ENCODE measurements around the gene CDK11A. TPM values are rescaled to one million over a fixed set of nuclear protein-coding genes. Genes with fewer than 3 reads are reported as not detected.
A peak's percentile ranks its signal among the peaks of the same experiment; 100 is the strongest.
"Not testable (repeated sequence)": the region's sequence is repeated elsewhere in the genome, so short reads cannot be mapped to it uniquely, and the experiment has no call there.

The CDK11A gene
- total and polyA plus RNA-seq, 5 experiments from 2014 or later: 14.2 to 173 (median 28.6) TPM

DNA sequence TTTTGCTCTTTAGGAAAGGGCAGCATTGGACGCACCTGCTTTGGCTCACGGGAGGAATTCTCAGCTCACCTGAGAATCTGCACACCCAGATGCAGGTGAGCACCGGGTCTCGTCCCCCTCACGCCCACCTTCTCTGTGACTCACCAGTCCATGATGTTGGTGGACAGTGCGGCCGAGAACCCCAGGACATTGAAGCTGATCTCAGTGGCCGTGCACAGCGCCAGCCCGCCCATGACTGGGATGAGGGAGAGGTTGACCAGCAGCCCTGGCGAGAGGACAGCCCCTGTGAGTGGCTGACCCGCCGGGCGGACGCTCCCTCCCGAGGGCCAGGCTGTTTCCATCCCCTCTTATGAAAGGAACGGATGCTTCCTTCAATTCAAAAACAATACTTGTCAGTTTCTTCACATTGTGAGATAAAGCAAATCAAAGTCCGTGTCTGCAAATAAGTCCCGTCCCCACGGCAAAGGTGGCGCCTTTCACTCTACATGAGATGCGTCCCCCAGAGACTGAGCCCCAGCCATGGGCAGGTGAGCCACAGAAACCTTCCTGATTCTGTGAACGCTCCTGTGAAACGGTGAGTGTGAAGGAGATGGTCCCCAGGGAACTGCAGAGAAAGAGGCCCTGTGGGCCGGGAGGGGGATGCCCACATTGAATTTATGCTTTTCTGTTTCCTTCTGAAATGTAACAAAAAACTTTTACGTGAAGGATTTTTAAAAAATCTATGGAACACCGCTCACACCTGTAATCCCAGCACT lies 52.6 kb downstream of the CDK11A start:
- no peaks in the 10 kb centered on the region for H3K9me3 Mint-ChIP-seq
- H3K36me3 Mint-ChIP-seq: peaks cover 0 to 59% (median 3%) of the 10 kb centered on the region in 3 donors
- H3K27ac Mint-ChIP-seq: peak overlapping the region in 3 of 10 donors; percentile 36 to 74 (median 51)
- DNase-seq (no peak), ATAC-seq (no peak)
- peaks cover 0 to 9% (median 3%) of the 10 kb centered on the region in 4 donors for H3K4me1 Mint-ChIP-seq
- POLR2A ChIA-PET: no interaction called here
- no peak overlapping the region for H3K4me3 Mint-ChIP-seq
- no peaks in the 10 kb centered on the region for H3K27me3 Mint-ChIP-seq

GRCh38 chr1:1670866-1671265 lies 53.3 kb downstream of the CDK11A start:
- Mint-ChIP-seq H3K4me3 (no peak overlapping the region), H3K36me3 (peaks cover 0 to 66% (median 3%) of the 10 kb centered on the region in 3 donors), H3K27ac (no peak overlapping the region), H3K9me3 (no peaks in the 10 kb centered on the region), H3K4me1 (peaks cover 0 to 9% (median 3%) of the 10 kb centered on the region in 4 donors), H3K27me3 (no peaks in the 10 kb centered on the region)
- POLR2A ChIA-PET: no interaction called here
- DNase-seq (no peak), ATAC-seq (no peak)

GRCh38 chr1:1669468-1670440 lies 54.4 kb downstream of the CDK11A start:
- ATAC-seq (no peak), DNase-seq (no peak)
- no peaks in the 10 kb centered on the region for H3K9me3 Mint-ChIP-seq
- POLR2A ChIA-PET: interaction anchor here (0.8 to 1.1 kb wide), 2 partner anchors 39 to 59 kb away, joined by 3 to 4 read pairs; no protein-coding TSS in a partner anchor
- H3K4me3 Mint-ChIP-seq: no peak overlapping the region
- H3K27me3 Mint-ChIP-seq: no peaks in the 10 kb centered on the region
- peak overlapping the region in 4 of 10 donors; percentile 19 to 73 (median 45) for H3K27ac Mint-ChIP-seq
- peaks cover 0 to 9% (median 3%) of the 10 kb centered on the region in 4 donors for H3K4me1 Mint-ChIP-seq
- H3K36me3 Mint-ChIP-seq: peaks cover 0 to 70% (median 3%) of the 10 kb centered on the region in 3 donors

- no peak overlapping the region for H3K4me3 Mint-ChIP-seq
- H3K27me3 Mint-ChIP-seq: no peaks in the 10 kb centered on the region
- peaks cover 0 to 9% (median 4%) of the 10 kb centered on the region in 4 donors for H3K4me1 Mint-ChIP-seq
- H3K27ac Mint-ChIP-seq: peak overlapping the region in 1 of 10 donors; percentile 33
- peaks cover 0 to 55% (median 3%) of the 10 kb centered on the region in 3 donors for H3K36me3 Mint-ChIP-seq
- no peak for ATAC-seq
- no peak for DNase-seq
- POLR2A ChIA-PET: interaction anchor here (0.5 kb wide), 1 partner anchor 153 kb away, joined by 5 read pairs; no protein-coding TSS in a partner anchor
- H3K9me3 Mint-ChIP-seq: no peaks in the 10 kb centered on the region
These were observed 57.6 kb downstream of the CDK11A start for GRCh38 chr1:1666526-1666925.

DNA sequence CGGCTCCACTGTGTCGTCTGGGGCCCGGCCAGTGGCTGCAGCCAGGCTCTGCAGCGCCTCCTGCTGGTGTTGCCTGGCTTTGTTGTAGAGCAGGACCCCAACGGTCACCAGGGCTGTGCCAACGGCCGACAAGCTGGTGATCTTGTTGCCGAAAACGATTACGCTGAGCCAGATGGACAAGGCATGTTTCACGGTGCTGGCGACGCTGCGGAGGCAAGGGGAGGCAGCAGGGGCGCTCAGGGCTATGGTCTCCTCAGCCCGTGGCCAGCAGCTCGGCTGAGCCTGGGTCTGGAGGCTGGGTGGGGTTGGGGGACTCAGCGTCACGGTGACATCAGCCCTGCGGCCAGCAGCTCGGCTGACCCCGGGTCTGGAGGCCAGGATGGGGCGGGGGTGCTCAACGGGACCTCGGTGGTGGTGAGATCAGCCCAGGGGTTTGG lies 58.3 kb downstream of the CDK11A start:
- no peaks in the 10 kb centered on the region for H3K27me3 Mint-ChIP-seq
- peak overlapping the region in 1 of 10 donors; percentile 20 for H3K27ac Mint-ChIP-seq
- ATAC-seq (peak; percentile 46 to 56), DNase-seq (peak in 7 of 10 donors; percentile 9 to 65 (median 25))
- no peak overlapping the region for H3K4me3 Mint-ChIP-seq
- no peaks in the 10 kb centered on the region for H3K9me3 Mint-ChIP-seq
- H3K4me1 Mint-ChIP-seq: peaks cover 0 to 11% (median 5%) of the 10 kb centered on the region in 4 donors
- POLR2A ChIA-PET: interaction anchor here (0.5 to 0.9 kb wide), 3 partner anchors 14 to 154 kb away, joined by 3 to 5 read pairs (median 3); no protein-coding TSS in a partner anchor
- peaks cover 0 to 49% (median 3%) of the 10 kb centered on the region in 3 donors for H3K36me3 Mint-ChIP-seq

- no peaks in the 10 kb centered on the region for H3K9me3 Mint-ChIP-seq
- POLR2A ChIA-PET: interaction anchor here (0.6 to 0.9 kb wide), 3 partner anchors 64 to 269 kb away, joined by 3 read pairs; no protein-coding TSS in a partner anchor
- no peaks in the 10 kb centered on the region for H3K27me3 Mint-ChIP-seq
- DNase-seq (no peak), ATAC-seq (no peak)
- peaks cover 0 to 44% (median 3%) of the 10 kb centered on the region in 3 donors for H3K36me3 Mint-ChIP-seq
- H3K4me3 Mint-ChIP-seq: no peak overlapping the region
- H3K4me1 Mint-ChIP-seq: peaks cover 0 to 11% (median 5%) of the 10 kb centered on the region in 4 donors
- H3K27ac Mint-ChIP-seq: no peak overlapping the region
These were observed 59.0 kb downstream of the CDK11A start for GRCh38 chr1:1664941-1665814.

DNA sequence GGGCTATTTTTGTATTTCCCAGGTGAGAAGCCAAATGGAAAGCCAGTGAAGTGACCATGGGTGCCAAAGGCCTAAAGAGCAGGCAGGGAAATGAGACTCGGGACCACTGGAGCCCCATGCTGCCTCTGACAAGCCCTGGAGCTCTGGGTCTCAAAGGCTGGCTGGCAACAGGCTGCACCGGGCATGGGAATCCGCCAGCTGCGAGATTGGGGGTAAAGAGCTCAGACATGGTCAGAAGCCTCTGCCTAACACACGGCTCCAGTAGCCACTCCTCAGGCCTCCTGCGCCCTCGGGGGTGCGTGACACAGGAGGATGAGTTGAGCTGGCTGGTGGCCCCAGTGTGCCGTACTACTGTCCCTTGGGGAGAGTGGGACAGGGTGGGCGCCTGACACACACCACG lies 59.8 kb downstream of the CDK11A start:
- peaks cover 0 to 36% (median 3%) of the 10 kb centered on the region in 3 donors for H3K36me3 Mint-ChIP-seq
- H3K4me1 Mint-ChIP-seq: peaks cover 0 to 11% (median 5%) of the 10 kb centered on the region in 4 donors
- not testable (repeated sequence) for H3K27ac Mint-ChIP-seq, ATAC-seq, H3K4me3 Mint-ChIP-seq, DNase-seq, H3K9me3 Mint-ChIP-seq, H3K27me3 Mint-ChIP-seq
- POLR2A ChIA-PET: interaction anchor here (0.6 kb wide), 1 partner anchor 268 kb away, joined by 3 read pairs; no protein-coding TSS in a partner anchor

DNA sequence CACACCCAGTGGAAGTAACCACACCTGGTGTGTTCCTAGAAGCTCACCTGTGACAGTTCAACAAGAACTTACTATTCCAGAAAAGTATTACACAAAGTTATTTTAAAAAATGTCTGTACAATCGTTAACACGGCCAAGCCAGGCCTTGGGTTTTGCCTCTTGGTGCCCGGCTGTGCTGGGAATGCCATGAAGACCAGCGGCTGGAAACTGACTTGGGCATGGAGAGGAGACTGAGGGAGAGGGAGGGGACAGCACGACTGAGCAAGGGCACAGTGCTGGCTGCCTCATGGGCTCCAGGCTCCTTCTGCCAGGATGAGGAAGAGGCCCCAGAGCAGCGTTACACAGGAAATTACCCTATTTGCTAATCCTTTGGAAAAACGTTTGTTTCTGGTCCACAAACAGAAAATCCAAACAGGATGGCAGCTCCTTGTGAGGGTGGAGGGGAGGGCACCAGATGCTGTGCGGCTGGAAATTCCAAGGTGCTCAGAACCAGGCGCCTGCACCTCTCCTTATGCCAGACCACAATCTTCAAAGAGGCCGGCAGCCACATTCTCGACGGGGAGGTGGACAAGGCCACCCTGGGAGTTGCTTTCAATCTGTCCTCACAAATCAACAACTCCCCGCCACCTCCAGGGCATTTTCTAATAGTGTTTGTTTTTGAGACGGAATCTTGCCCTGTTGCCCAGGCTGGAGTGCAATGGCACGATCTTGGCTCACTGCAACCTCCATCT lies 61.2 kb downstream of the CDK11A start:
- peaks cover 0 to 17% (median 7%) of the 10 kb centered on the region in 4 donors for H3K4me1 Mint-ChIP-seq
- peaks cover 0 to 30% (median 3%) of the 10 kb centered on the region in 3 donors for H3K36me3 Mint-ChIP-seq
- ATAC-seq, POLR2A ChIA-PET, H3K27me3 Mint-ChIP-seq, H3K9me3 Mint-ChIP-seq, DNase-seq: not testable (repeated sequence)
- peak overlapping the region in 1 of 10 donors; percentile 14 for H3K4me3 Mint-ChIP-seq
- H3K27ac Mint-ChIP-seq: peak overlapping the region in 3 of 10 donors; percentile 13 to 69 (median 40)

DNA sequence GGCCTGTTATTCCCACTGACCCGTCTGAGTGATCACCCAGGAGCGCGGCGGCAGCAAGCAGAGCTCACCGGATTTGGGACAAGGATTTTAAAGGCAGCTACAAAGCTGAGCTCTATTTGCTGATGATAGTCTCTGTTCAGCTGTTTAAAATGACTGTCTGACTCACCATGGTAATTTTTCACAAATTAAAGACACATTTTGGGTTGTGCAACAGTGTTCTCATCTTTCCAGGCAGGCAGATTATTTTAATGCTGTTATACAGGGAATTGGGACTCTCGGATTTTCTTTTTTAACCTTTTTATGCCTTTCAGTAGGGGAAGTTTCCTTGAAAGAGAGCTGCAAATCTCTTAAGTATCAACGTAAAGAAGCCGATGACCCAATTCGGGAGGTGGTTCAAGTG lies 61.8 kb downstream of the CDK11A start:
- Mint-ChIP-seq H3K4me1 (peaks cover 0 to 15% (median 5%) of the 10 kb centered on the region in 4 donors), H3K36me3 (peaks cover 0 to 24% (median under 1%) of the 10 kb centered on the region in 3 donors)
- DNase-seq, ATAC-seq, H3K9me3 Mint-ChIP-seq, H3K4me3 Mint-ChIP-seq, H3K27ac Mint-ChIP-seq, POLR2A ChIA-PET, H3K27me3 Mint-ChIP-seq: not testable (repeated sequence)

- POLR2A ChIA-PET: interaction anchor here (1.2 kb wide), 2 partner anchors 20 to 63 kb away, joined by 5 read pairs; no protein-coding TSS in a partner anchor
- Mint-ChIP-seq H3K27ac (peak within 1 kb of the TSS; percentile 97 to 100 (median 99)), H3K4me3 (peak within 1 kb of the TSS; percentile 92 to 99 (median 96)), H3K36me3 (peaks cover 0 to 32% (median under 1%) of the 10 kb centered on the region in 3 donors), H3K4me1 (peaks cover 0 to 19% (median 9%) of the 10 kb centered on the region in 4 donors)
- H3K27me3 Mint-ChIP-seq, H3K9me3 Mint-ChIP-seq: not testable (repeated sequence)
- peak; percentile 91 to 96 for ATAC-seq
- DNase-seq: peak; percentile 89 to 100 (median 96)
These were observed 65.3 kb downstream of the CDK11A start, which contains the start of gene CDK11B for GRCh38 chr1:1658583-1659549. CDK11B (minus strand) TSS chr1:1659004; CDS start chr1:1657485, 1,519 bp downstream.
